Mesothelial cell of epicardium (in vitro differentiated cells): ENCODE results near the gene INAFM1. TPM values are rescaled to one million over a fixed set of nuclear protein-coding genes. Genes with fewer than 3 reads are reported as not detected.

Source experiments
- DNase-seq, 2 experiments: peaks; one replicate each; pipeline ENCODE4 v3.0.0; 2021; ENCODE audit warnings: low spot score in 2 of 2; ENCODE audit not compliant: unreplicated experiment in 2 of 2
- H3K27ac Mint-ChIP-seq: 2 replicates; pipeline ENCODE4 v1.8.0; 2021; ENCODE audit warnings: mixed read lengths
- H3K27me3 Mint-ChIP-seq: 2 replicates; pipeline ENCODE4 v1.8.0; 2021; ENCODE audit warnings: low read depth, mixed read lengths
- H3K36me3 Mint-ChIP-seq: 2 replicates; pipeline ENCODE4 v1.8.0; 2021; ENCODE audit warnings: mixed read lengths
- H3K4me1 Mint-ChIP-seq: 2 replicates; pipeline ENCODE4 v1.8.0; 2021; ENCODE audit warnings: mixed read lengths
- H3K4me3 Mint-ChIP-seq: 2 replicates; pipeline ENCODE4 v1.8.0; 2021; ENCODE audit warnings: mild to moderate bottlenecking, moderate library complexity, mixed read lengths
- H3K9me3 Mint-ChIP-seq: 2 replicates; pipeline ENCODE4 v1.8.0; 2021; ENCODE audit warnings: mixed read lengths
- CTCF ChIP-seq: fragments of 200-600 bp; sonication (generic); IDR thresholded peaks from one replicate; pipeline ENCODE4 v1.5.0; 2021; ENCODE audit warnings: antibody characterized with exemption; ENCODE audit not compliant: unreplicated experiment
- total RNA-seq: library from RNA; stranded (reverse); gene quantifications from 3 replicates; pipeline ENCODE4 v1.2.1, GENCODE V29; 2021

INAFM1 gene
- total RNA-seq, 1 donor from 2014 or later, result 25.1 TPM

- Mint-ChIP-seq H3K36me3 (peaks cover 46% of the 10 kb centered on the region), H3K27ac (no peak overlapping the region)
- no peak for TF ChIP-seq CTCF
Observed at GRCh38 chr19:47264629-47265028, 10.1 kb upstream of the INAFM1 start.

GRCh38 chr19:47266401-47266941 lies 8.2 kb upstream of the INAFM1 start:
- peaks cover 42% of the 10 kb centered on the region for H3K36me3 Mint-ChIP-seq
- TF ChIP-seq CTCF, result no peak
- no peak for DNase-seq
- no peak overlapping the region for H3K27ac Mint-ChIP-seq
- no peak overlapping the region for H3K4me3 Mint-ChIP-seq
- H3K4me1 Mint-ChIP-seq, result no peaks in the 10 kb centered on the region
- no peaks in the 10 kb centered on the region for H3K27me3 Mint-ChIP-seq
- H3K9me3 Mint-ChIP-seq, result no peaks in the 10 kb centered on the region

More at GRCh38 chr19:47264629-47265028, 10.1 kb upstream of the INAFM1 start:
- Mint-ChIP-seq H3K27me3 (no peaks in the 10 kb centered on the region), H3K4me1 (peaks cover under 1% of the 10 kb centered on the region), H3K9me3 (no peaks in the 10 kb centered on the region), H3K4me3 (no peak overlapping the region)
- no peak for DNase-seq

GRCh38 chr19:47267350-47267759 lies 7.3 kb upstream of the INAFM1 start:
- Mint-ChIP-seq H3K4me1 (peaks cover 2% of the 10 kb centered on the region), H3K4me3 (no peak overlapping the region), H3K27me3 (no peaks in the 10 kb centered on the region), H3K27ac (no peak overlapping the region), H3K36me3 (peaks cover 41% of the 10 kb centered on the region), H3K9me3 (no peaks in the 10 kb centered on the region)
- TF ChIP-seq CTCF, result no peak
- no peak for DNase-seq

GRCh38 chr19:47268028-47268427 lies 6.7 kb upstream of the INAFM1 start:
- H3K27me3 Mint-ChIP-seq, result no peaks in the 10 kb centered on the region
- no peak for DNase-seq
- no peaks in the 10 kb centered on the region for H3K9me3 Mint-ChIP-seq
- H3K4me3 Mint-ChIP-seq, result no peak overlapping the region
- peaks cover 9% of the 10 kb centered on the region for H3K4me1 Mint-ChIP-seq
- H3K27ac Mint-ChIP-seq, result no peak overlapping the region
- peaks cover 37% of the 10 kb centered on the region for H3K36me3 Mint-ChIP-seq
- TF ChIP-seq CTCF, result no peak

GRCh38 chr19:47269596-47269995 lies 5.1 kb upstream of the INAFM1 start:
- no peak for DNase-seq
- no peak for TF ChIP-seq CTCF
- no peaks in the 10 kb centered on the region for H3K9me3 Mint-ChIP-seq

GRCh38 chr19:47270408-47270807 lies 4.3 kb upstream of the INAFM1 start:
- no peak for DNase-seq
- H3K27ac Mint-ChIP-seq, result no peak overlapping the region
- no peak overlapping the region for H3K4me3 Mint-ChIP-seq
- no peaks in the 10 kb centered on the region for H3K9me3 Mint-ChIP-seq
- no peaks in the 10 kb centered on the region for H3K27me3 Mint-ChIP-seq
- peaks cover 12% of the 10 kb centered on the region for H3K4me1 Mint-ChIP-seq
- H3K36me3 Mint-ChIP-seq, result peaks cover 27% of the 10 kb centered on the region
- no peak for TF ChIP-seq CTCF

More at GRCh38 chr19:47269596-47269995, 5.1 kb upstream of the INAFM1 start:
- no peak overlapping the region for H3K27ac Mint-ChIP-seq
- peaks cover 10% of the 10 kb centered on the region for H3K4me1 Mint-ChIP-seq
- no peak overlapping the region for H3K4me3 Mint-ChIP-seq
- H3K36me3 Mint-ChIP-seq, result peaks cover 30% of the 10 kb centered on the region
- no peaks in the 10 kb centered on the region for H3K27me3 Mint-ChIP-seq
